ENCODE measurements around the gene KRT85.

Gene KRT85

GRCh38 chr12:52378091-52378490 is 10.8 kb upstream of the KRT85 start:
- TF ChIP-seq, protein P1, sequence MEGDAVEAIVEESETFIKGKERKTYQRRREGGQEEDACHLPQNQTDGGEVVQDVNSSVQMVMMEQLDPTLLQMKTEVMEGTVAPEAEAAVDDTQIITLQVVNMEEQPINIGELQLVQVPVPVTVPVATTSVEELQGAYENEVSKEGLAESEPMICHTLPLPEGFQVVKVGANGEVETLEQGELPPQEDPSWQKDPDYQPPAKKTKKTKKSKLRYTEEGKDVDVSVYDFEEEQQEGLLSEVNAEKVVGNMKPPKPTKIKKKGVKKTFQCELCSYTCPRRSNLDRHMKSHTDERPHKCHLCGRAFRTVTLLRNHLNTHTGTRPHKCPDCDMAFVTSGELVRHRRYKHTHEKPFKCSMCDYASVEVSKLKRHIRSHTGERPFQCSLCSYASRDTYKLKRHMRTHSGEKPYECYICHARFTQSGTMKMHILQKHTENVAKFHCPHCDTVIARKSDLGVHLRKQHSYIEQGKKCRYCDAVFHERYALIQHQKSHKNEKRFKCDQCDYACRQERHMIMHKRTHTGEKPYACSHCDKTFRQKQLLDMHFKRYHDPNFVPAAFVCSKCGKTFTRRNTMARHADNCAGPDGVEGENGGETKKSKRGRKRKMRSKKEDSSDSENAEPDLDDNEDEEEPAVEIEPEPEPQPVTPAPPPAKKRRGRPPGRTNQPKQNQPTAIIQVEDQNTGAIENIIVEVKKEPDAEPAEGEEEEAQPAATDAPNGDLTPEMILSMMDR (conservative IDR thresholded peaks at IDR 0.05; ENCODE audit: low read depth, low read length): no peak

GRCh38 chr12:52377266-52377665 is 10.0 kb upstream of the KRT85 start:
- H3K4me3 ChIP-seq (ENCODE audit: low read depth, low read length): no peak overlapping the region
- TF ChIP-seq, protein P1 (conservative IDR thresholded peaks at IDR 0.05; ENCODE audit: low read depth, low read length): no peak
- DNase-seq (ENCODE audit: low read depth): no peak

More at GRCh38 chr12:52378091-52378490, 10.8 kb upstream of the KRT85 start:
- no peak for DNase-seq (ENCODE audit: low read depth)
- H3K4me3 ChIP-seq (ENCODE audit: low read depth, low read length): no peak overlapping the region

DNA sequence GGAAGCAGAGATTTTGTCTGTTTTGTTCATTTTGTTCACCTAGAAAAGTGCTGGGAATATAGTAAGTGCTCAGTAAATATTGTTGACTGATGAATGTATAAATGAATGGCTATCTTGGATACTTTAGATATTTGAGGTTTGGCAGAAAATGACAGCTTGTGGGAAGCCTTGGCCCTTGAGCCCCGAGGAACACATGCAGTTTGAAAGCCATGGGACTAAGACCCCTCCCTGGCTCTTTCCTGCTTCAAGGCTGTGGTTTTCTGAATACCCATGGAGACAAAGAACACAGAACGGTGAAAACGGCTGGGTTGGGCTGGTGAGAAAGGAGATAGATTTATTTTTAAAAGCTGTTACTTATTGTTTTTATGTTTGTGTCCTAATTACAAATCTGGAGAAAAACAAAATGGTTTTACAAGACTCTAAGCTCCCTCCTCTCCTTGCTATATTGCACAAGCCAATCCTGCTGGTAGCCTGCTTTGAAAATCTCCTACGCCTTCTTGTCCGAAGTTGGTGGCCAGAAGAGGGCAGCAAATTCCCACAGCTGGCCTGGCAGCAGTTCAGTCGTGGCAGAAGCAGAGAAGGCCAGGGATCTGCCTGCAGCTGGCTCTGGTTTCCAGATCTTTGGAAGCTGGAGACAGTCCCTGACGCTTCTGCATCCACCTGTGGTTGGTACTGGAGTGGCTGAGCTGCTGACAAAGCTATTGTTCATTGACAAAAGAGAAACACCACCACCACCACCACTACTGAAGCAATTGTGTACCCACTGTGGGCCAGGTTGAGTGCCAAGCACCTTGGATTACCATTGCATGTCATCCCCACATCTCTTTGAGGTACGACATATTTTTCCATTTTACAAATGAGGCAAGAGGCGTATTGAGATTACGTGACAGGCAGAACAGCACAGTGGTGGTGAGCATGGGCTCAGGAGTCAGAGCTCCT is 5.2 kb upstream of the KRT85 start:
- peak; percentile 95 for DNase-seq (ENCODE audit: low read depth)
- H3K4me3 ChIP-seq (ENCODE audit: low read depth, low read length): no peak overlapping the region
- TF ChIP-seq, protein P1 (conservative IDR thresholded peaks at IDR 0.05; ENCODE audit: low read depth, low read length): peak; percentile 99

DNA sequence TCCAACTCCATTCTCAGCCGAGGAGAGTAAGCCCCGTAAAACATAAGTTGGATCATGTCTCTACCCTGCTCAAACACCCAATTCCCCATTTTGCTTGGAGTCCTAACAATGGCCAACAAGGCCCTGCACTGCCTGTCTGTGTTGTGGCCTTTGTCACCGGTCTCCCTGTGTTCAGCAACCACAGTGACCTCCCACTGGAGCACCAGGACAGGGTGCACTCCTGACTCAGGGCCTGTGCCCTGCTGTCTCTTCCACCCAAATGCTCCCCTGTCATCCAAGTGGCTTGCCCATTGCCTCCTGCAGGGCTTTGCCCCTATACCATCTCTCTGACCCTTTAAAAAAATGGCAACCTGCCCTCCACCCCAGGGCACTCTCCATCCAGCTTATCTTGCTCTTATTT is 4.4 kb upstream of the KRT85 start:
- TF ChIP-seq, protein P1 (conservative IDR thresholded peaks at IDR 0.05; ENCODE audit: low read depth, low read length): no peak
- H3K4me3 ChIP-seq (ENCODE audit: low read depth, low read length): no peak overlapping the region
- no peak for DNase-seq (ENCODE audit: low read depth)

DNA sequence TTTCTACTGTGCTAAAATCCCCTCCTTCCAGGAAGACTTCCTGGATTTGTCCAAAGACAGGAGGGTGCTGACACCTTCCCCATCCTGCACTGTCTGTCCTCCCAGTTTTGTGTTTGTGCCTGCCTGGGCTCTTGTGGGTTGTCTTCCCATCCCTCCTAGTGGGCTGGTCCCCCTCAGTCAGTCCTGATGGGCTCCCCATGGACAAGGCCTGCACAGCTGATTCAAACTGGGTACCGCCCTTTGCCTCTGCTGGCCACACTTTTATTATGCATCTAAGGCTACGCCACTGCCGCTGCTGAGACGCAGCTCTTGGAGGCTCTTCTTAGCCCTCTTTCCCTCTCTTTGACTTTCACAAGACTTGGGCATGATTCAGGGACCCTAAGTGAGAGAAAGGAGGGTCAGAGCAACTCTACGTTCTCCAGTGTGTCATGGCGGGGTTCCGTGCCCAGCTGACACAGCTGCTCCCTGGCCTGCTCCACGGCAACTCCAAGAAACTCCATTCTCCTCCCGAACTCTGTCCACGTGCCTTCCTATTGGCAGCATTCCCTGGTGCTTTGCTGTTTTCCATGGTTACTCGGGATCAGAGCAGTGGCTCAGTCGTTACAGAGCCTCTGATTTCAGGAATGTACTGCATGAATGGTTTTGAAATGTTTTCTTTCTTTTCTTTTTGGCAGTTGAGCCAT is 3.8 kb upstream of the KRT85 start:
- no peak overlapping the region for H3K4me3 ChIP-seq (ENCODE audit: low read depth, low read length)
- peak; percentile 53 for DNase-seq (ENCODE audit: low read depth)
- TF ChIP-seq, protein P1 (conservative IDR thresholded peaks at IDR 0.05; ENCODE audit: low read depth, low read length): no peak

GRCh38 chr12:52369809-52370208 is 2.5 kb upstream of the KRT85 start:
- no peak overlapping the region for H3K4me3 ChIP-seq (ENCODE audit: low read depth, low read length)
- DNase-seq (ENCODE audit: low read depth): no peak
- TF ChIP-seq, protein P1 (conservative IDR thresholded peaks at IDR 0.05; ENCODE audit: low read depth, low read length): no peak

Measured in choroid plexus epithelial cell (primary cell).